Muscle of back (tissue), 13 donors: ENCODE data around the gene CREBBP. TPM values are rescaled to one million over a fixed set of nuclear protein-coding genes. Genes with fewer than 3 reads are reported as not detected.
"Not testable (repeated sequence)": the region's sequence is repeated elsewhere in the genome, so short reads cannot be mapped to it uniquely, and the experiment has no call there.

Experiments
- DNase-seq, 3 donors: peaks; one replicate each; pipeline versions ENCODE4 v3.0.0 to v3.0.0-alpha.2; 2013
- long read RNA-seq, 9 donors: transcript quantifications; one replicate each; lab custom pipeline, GENCODE V29; 2026
- polyA plus RNA-seq, 10 donors: library from polyadenylated mRNA; unstranded; fragments of 120-200 nt; gene quantifications; one replicate each; pipeline ENCODE4 v1.2.1, GENCODE V29; 2013; ENCODE audit not compliant: insufficient read length in 10 of 10

Gene CREBBP
- polyA plus RNA-seq: 10 to 100 TPM; 32.0 to 59.6 (median 47.9) TPM
- long read RNA-seq, donor 1, transcript CREBBP-204 (3 exons, 548 nt): major isoform, 5 of 8 reads
- long read RNA-seq, donor 1, partial matches to known transcripts: 0 of 8 reads
- long read RNA-seq, donor 1, other reads (novel, unspliced or antisense): 0 of 8 reads
- long read RNA-seq, donor 2, transcript CREBBP-204 (3 exons, 548 nt): major isoform, 5 of 6 reads
- long read RNA-seq, donor 2, partial matches to known transcripts: 0 of 6 reads
- long read RNA-seq, donor 2, other reads (novel, unspliced or antisense): 0 of 6 reads
- long read RNA-seq, donor 3: 0 reads
- long read RNA-seq, donor 4, partial matches to known transcripts: 6 of 6 reads
- long read RNA-seq, donor 4, other reads (novel, unspliced or antisense): 0 of 6 reads
- long read RNA-seq, donor 5, partial matches to known transcripts: 20 of 24 reads
- long read RNA-seq, donor 5, other reads (novel, unspliced or antisense): 0 of 24 reads
- long read RNA-seq, donor 6, partial matches to known transcripts: 0 of 4 reads
- long read RNA-seq, donor 6, other reads (novel, unspliced or antisense): 0 of 4 reads
- long read RNA-seq, donor 7, partial matches to known transcripts: 7 of 11 reads
- long read RNA-seq, donor 7, other reads (novel, unspliced or antisense): 0 of 11 reads
- long read RNA-seq, donor 8, transcript CREBBP-204 (3 exons, 548 nt): major isoform, 6 of 9 reads
- long read RNA-seq, donor 8, partial matches to known transcripts: 0 of 9 reads
- long read RNA-seq, donor 8, other reads (novel, unspliced or antisense): 0 of 9 reads
- long read RNA-seq, donor 9: 0 reads

GRCh38 chr16:3880623-3881498 lies at the start of gene CREBBP:
TSS of gene CREBBP (minus strand) at chr16:3880713. CDS start at chr16:3879916, 797 bp downstream.
- DNase-seq: peak; percentile 91 to 96 (median 94)

GRCh38 chr16:3927147-3927546 lies 46.6 kb upstream of the CREBBP start:
- not testable (repeated sequence) for DNase-seq

GRCh38 chr16:3924763-3925162 lies 44.2 kb upstream of the CREBBP start:
- no peak for DNase-seq

GRCh38 chr16:3922241-3922640 lies 41.7 kb upstream of the CREBBP start:
- no peak for DNase-seq

GRCh38 chr16:3920206-3920605 lies 39.7 kb upstream of the CREBBP start:
- no peak for DNase-seq

- no peak for DNase-seq
Measured at GRCh38 chr16:3919413-3919812, 38.9 kb upstream of the CREBBP start.

GRCh38 chr16:3915426-3916260 lies 35.1 kb upstream of the CREBBP start:
- no peak for DNase-seq

- no peak for DNase-seq
Measured at GRCh38 chr16:3912897-3913296, 32.4 kb upstream of the CREBBP start.

GRCh38 chr16:3912373-3912772 lies 31.9 kb upstream of the CREBBP start:
- no peak for DNase-seq

GRCh38 chr16:3911741-3912140 lies 31.2 kb upstream of the CREBBP start:
- DNase-seq: not testable (repeated sequence)

GRCh38 chr16:3909791-3910583 lies 29.5 kb upstream of the CREBBP start:
- DNase-seq: no peak

- no peak for DNase-seq
Measured at GRCh38 chr16:3908951-3909437, 28.5 kb upstream of the CREBBP start.

GRCh38 chr16:3907586-3907985 lies 27.1 kb upstream of the CREBBP start:
- no peak for DNase-seq

- no peak for DNase-seq
Measured at GRCh38 chr16:3906363-3906762, 25.9 kb upstream of the CREBBP start.

- DNase-seq: no peak
Measured at GRCh38 chr16:3904875-3905274, 24.4 kb upstream of the CREBBP start.

GRCh38 chr16:3890091-3890490 lies 9.6 kb upstream of the CREBBP start:
- DNase-seq: no peak

- no peak for DNase-seq
Measured at GRCh38 chr16:3889059-3889458, 8.5 kb upstream of the CREBBP start.

GRCh38 chr16:3885999-3886398 lies 5.5 kb upstream of the CREBBP start:
- not testable (repeated sequence) for DNase-seq

- no peak for DNase-seq
Measured at GRCh38 chr16:3884398-3884797, 3.9 kb upstream of the CREBBP start.

GRCh38 chr16:3882531-3882930 lies 2.0 kb upstream of the CREBBP start:
- no peak for DNase-seq
